ENCODE measurements around the gene SRGAP3.

GRCh38 chr3:9047452-9048346 lies 201.7 kb downstream of the SRGAP3 start:
- TF ChIP-seq POLR2A (IDR thresholded peaks at IDR 0.05) = no peak
- TF ChIP-seq CTCF (IDR thresholded peaks at IDR 0.05) = no peak
- TF ChIP-seq POLR2AphosphoS5 (IDR thresholded peaks at IDR 0.05) = no peak
